Ovary (tissue), 9 donors: ENCODE measurements around the gene NEDD1. TPM values are rescaled to one million over a fixed set of nuclear protein-coding genes. Genes with fewer than 3 reads are reported as not detected.

Source experiments
- DNase-seq, 5 donors: peaks; one replicate each; pipeline ENCODE4 v3.0.0-alpha.2; 2019 to 2020
- H3K27ac ChIP-seq, 2 donors: fragments of 200-600 bp; one replicate each; pipeline versions ENCODE4 v1.5.1 to v1.8.0; 2019 to 2022
- H3K27me3 ChIP-seq: fragments of 200-600 bp; one replicate; pipeline ENCODE4 v1.8.0; 2022
- H3K36me3 ChIP-seq: fragments of 200-600 bp; sonication (generic); one replicate; pipeline ENCODE4 v1.5.1; 2019
- H3K4me1 ChIP-seq: one replicate; pipeline ENCODE4 v1.8.1; 2013; ENCODE audit warnings: mild to moderate bottlenecking, moderate library complexity; ENCODE audit not compliant: insufficient read depth
- H3K4me3 ChIP-seq: fragments of 200-600 bp; sonication (generic); one replicate; pipeline ENCODE4 v1.5.1; 2017
- H3K9me3 ChIP-seq, 2 donors: fragments of 200-600 bp in 1 of 2; sonication (generic) in 1 of 2; one replicate each; pipeline versions ENCODE4 v1.5.1 to v1.8.1; 2013 to 2019; ENCODE audit warnings: mild to moderate bottlenecking in 1 of 2, moderate library complexity in 1 of 2
- CTCF ChIP-seq, 3 donors: fragments of 450-650 bp in 2 of 3; fragments of 200-600 bp in 1 of 3; IDR thresholded peaks; one replicate each; pipeline versions ENCODE4 v1.5.1 to v1.8.0; 2016 to 2022; ENCODE audit warnings: antibody characterized with exemption in 3 of 3, mild to moderate bottlenecking in 1 of 3
- EP300 ChIP-seq: sonication (generic); formaldehyde crosslinking; IDR thresholded peaks from one replicate; pipeline ENCODE4 v1.6.1; 2017; ENCODE audit warnings: antibody characterized with exemption
- POLR2A ChIP-seq: fragments of 450-650 bp; IDR thresholded peaks from one replicate; pipeline ENCODE4 v1.6.1; 2017; ENCODE audit warnings: antibody characterized with exemption, mild to moderate bottlenecking, moderate library complexity
- WGBS, 3 donors: extraction: QIAGEN DNeasy Blood & Tissue Kit in 1 of 3; methylation state at CpG; one replicate each; pipeline versions ENCODE4 v1.1.5 to v1.1.7; 2013 to 2017; 5-methylcytosine and 5-hydroxymethylcytosine counted together
- intact Hi-C, 4 donors: fragments of 100-400 bp; cut with DNase I; formaldehyde crosslinking; loops; one replicate each; pipeline versions ENCODE4 v1.11.0 to v1.15.1; 2022 to 2023
- polyA plus RNA-seq, 2 donors: library from polyadenylated mRNA; stranded (reverse); fragments of 200-250 nt in 1 of 2; fragments of 350-450 nt in 1 of 2; fragmentation: Illumina TruSeq in 1 of 2; extraction: RNeasy Lipid Tissue Mini Kit (QIAGEN cat#74804) in 1 of 2; gene quantifications; one replicate each; pipeline ENCODE4 v1.2.3, GENCODE V29; 2013 to 2014
- total RNA-seq, 7 donors: library from RNA; depleted of rRNA in 2 of 7; stranded (reverse); fragments of >200 nt in 2 of 7; fragmentation: NEBNext Ultra II Directional in 3 of 7; extraction: Animal tissue kit (Norgen Biotek cat#: 25700) in 3 of 7; gene quantifications; one replicate each; pipeline versions ENCODE4 v1.1.0 to v1.2.4, GENCODE V29; 2016 to 2023
- donor health status: DM: no; HTN: no; CAD: no; lungs with moderate emphysema.
- donor health status: DM: no; HTN: no; CAD: no.
- donor health status: Bipolar disorder and iron deficiency.
- donor health status: DM: yes; HTN: yes; CAD: no.
- donor health status: DM: no; HTN: no; CAD: no.
- donor health status: DM: yes; HTN: yes; CAD: no.

The NEDD1 gene
- total and polyA plus RNA-seq, 9 donors: 7.9 to 16.3 (median 14.1) TPM

GRCh38 chr12:96889273-96889933 is 17.7 kb upstream of the NEDD1 start:
- Histone ChIP-seq H3K9me3 (no peaks in the 10 kb centered on the region), H3K36me3 (no peaks in the 10 kb centered on the region), H3K27me3 (no peaks in the 10 kb centered on the region), H3K4me1 (no peaks in the 10 kb centered on the region), H3K27ac (no peak overlapping the region), H3K4me3 (no peak overlapping the region)
- 37 to 38% (median 38%) methylated on average over 5 of the region's 5 CpGs for WGBS, 3 donors
- TF ChIP-seq POLR2A: no peak
- TF ChIP-seq CTCF (IDR thresholded peaks at IDR 0.05): no peak
- intact Hi-C loops: no loop called here
- DNase-seq: no peak

DNA sequence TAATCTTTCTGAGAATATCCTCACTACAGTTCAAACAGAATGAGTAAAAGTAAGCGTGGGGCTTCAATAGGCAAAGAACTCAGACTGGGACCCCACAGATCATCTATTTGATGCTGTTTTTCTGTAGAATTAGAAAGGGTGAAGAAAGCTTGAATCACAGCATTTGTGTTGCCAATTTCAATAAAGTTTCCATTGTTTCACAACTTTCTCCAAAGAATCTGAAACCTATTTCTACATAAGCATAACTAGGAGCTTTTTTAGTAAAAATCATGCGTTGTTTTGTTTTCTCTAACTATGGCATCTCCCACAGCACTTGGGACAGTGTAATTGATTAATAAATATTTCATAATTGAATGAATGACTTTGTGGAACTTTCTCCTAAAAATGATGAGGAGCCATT is 16.7 kb upstream of the NEDD1 start:
- Histone ChIP-seq H3K4me3 (no peak overlapping the region), H3K36me3 (no peaks in the 10 kb centered on the region), H3K4me1 (no peaks in the 10 kb centered on the region), H3K9me3 (no peaks in the 10 kb centered on the region), H3K27ac (no peak overlapping the region), H3K27me3 (no peaks in the 10 kb centered on the region)
- WGBS, 3 donors: 88 to 93% (median 90%) methylated on average over 2 of the region's 2 CpGs
- intact Hi-C loops: no loop called here
- no peak for TF ChIP-seq CTCF (IDR thresholded peaks at IDR 0.05)
- TF ChIP-seq EP300: no peak
- TF ChIP-seq POLR2A: no peak
- DNase-seq: no peak

- Histone ChIP-seq H3K36me3 (no peaks in the 10 kb centered on the region), H3K9me3 (no peaks in the 10 kb centered on the region), H3K27me3 (no peaks in the 10 kb centered on the region), H3K4me1 (no peaks in the 10 kb centered on the region), H3K27ac (no peak overlapping the region), H3K4me3 (no peak overlapping the region)
- WGBS, 3 donors: 53 to 64% (median 54%) methylated on average over 3 of the region's 3 CpGs
- no peak for DNase-seq
- TF ChIP-seq POLR2A (no peak), CTCF (IDR thresholded peaks at IDR 0.05) (no peak), EP300 (no peak)
- intact Hi-C loops: no loop called here
These were observed 15.0 kb upstream of the NEDD1 start for GRCh38 chr12:96892104-96892503.

GRCh38 chr12:96897421-96897820 is 9.6 kb upstream of the NEDD1 start:
- H3K36me3 ChIP-seq: no peaks in the 10 kb centered on the region
- H3K4me3 ChIP-seq: no peak overlapping the region
- intact Hi-C loops: no loop called here
- no peak overlapping the region for H3K27ac ChIP-seq
- DNase-seq: no peak
- no peaks in the 10 kb centered on the region for H3K9me3 ChIP-seq
- H3K27me3 ChIP-seq: no peaks in the 10 kb centered on the region
- TF ChIP-seq CTCF (IDR thresholded peaks at IDR 0.05) (no peak), EP300 (no peak), POLR2A (no peak)
- H3K4me1 ChIP-seq: no peaks in the 10 kb centered on the region
- WGBS, 3 donors: 66 to 79% (median 70%) methylated on average over 3 of the region's 3 CpGs
